ENCODE data around the gene EXOC6B.
"Not testable (repeated sequence)": the region's sequence is repeated elsewhere in the genome, so short reads cannot be mapped to it uniquely, and the experiment has no call there.

Gene EXOC6B

DNA sequence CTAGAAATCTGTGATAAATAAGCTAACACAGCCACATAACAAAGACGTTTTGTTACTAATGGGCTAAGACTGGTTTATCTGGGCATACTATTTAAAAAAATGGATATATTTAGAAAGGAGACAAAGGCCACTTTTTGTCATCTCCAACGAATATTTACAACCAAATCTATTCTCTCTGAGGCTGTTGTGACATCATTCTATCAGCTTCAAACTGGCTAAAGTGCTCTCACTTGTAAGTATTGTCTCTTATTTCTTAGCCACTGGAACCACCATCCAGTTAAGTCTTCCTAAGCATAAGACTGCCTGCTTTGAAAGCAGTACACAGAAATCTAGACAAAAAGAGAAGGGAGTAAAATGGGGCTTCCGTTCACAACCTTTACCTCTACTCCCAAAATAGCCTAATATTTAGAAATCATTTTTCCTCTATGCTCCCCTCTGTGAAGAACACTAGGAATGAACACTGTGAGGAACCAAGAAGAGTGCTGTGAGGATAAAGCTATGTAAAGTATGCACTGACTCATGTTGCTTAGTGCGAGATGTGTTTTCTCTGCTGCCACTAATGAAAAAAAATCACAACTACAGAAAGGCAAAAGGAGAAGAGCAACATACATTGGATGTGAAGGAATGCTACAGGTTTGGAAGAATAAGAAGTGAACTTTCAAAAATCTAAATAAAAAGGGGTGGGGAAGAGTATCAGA lies 264.1 kb downstream of the EXOC6B start:
- TF ChIP-seq, protein P1, sequence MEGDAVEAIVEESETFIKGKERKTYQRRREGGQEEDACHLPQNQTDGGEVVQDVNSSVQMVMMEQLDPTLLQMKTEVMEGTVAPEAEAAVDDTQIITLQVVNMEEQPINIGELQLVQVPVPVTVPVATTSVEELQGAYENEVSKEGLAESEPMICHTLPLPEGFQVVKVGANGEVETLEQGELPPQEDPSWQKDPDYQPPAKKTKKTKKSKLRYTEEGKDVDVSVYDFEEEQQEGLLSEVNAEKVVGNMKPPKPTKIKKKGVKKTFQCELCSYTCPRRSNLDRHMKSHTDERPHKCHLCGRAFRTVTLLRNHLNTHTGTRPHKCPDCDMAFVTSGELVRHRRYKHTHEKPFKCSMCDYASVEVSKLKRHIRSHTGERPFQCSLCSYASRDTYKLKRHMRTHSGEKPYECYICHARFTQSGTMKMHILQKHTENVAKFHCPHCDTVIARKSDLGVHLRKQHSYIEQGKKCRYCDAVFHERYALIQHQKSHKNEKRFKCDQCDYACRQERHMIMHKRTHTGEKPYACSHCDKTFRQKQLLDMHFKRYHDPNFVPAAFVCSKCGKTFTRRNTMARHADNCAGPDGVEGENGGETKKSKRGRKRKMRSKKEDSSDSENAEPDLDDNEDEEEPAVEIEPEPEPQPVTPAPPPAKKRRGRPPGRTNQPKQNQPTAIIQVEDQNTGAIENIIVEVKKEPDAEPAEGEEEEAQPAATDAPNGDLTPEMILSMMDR (IDR thresholded peaks at IDR 0.05; ENCODE audit: insufficient read depth, low read length, poor library complexity, severe bottlenecking), result no peak
- no peak for DNase-seq (ENCODE audit: extremely low read depth, insufficient read length)
- no peaks in the 10 kb centered on the region for H3K27me3 ChIP-seq (replicated peaks; ENCODE audit: control insufficient read depth, insufficient read depth, low read length)
- H3K4me3 ChIP-seq (replicated peaks; ENCODE audit: low read depth, low read length), result no peak overlapping the region
- no peaks in the 10 kb centered on the region for H3K36me3 ChIP-seq (ENCODE audit: control insufficient read depth, insufficient read depth, low read length)

DNA sequence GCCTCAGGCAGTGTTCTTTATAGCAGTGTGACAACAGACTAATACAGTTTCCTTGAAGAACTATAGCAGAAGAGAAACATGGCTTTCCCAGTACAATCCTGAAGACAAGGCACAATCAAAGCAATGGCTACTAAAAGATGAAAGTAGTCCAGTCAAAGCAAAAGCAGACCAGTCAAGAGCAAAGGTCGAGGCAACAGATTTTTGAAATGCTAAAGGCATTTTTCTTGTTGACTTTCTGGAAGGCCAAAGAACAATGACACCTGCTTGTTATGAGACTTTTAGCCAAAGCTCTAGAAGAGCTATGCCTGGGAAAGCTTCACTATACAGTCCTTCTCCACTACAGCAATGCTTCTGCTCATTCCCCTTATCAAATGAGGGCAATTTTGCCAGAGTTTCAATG lies 269.9 kb downstream of the EXOC6B start:
- H3K36me3 ChIP-seq (ENCODE audit: control insufficient read depth, insufficient read depth, low read length), result no peaks in the 10 kb centered on the region
- DNase-seq (ENCODE audit: extremely low read depth, insufficient read length), result no peak
- TF ChIP-seq, protein P1 (IDR thresholded peaks at IDR 0.05; ENCODE audit: insufficient read depth, low read length, poor library complexity, severe bottlenecking), result no peak
- no peak overlapping the region for H3K4me3 ChIP-seq (replicated peaks; ENCODE audit: low read depth, low read length)
- H3K27me3 ChIP-seq (replicated peaks; ENCODE audit: control insufficient read depth, insufficient read depth, low read length), result no peaks in the 10 kb centered on the region

DNA sequence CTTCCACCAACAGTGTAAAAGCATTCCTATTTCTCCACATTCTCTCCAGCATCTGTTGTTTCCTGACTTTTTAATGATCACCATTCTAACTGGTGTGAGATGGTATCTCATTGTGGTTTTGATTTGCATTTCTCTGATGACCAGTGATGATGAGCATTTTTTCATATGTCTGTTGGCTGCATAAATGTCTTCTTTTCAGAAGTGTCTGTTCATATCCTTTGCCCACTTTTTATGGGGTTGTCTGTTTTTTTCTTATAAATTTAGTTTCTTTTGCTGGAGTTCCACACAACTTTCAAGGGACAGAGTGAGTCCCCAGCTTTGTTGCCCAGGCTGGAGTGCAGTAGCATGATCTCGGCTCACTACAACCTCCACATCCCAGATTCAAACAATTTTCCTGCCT lies 270.5 kb downstream of the EXOC6B start:
- DNase-seq (ENCODE audit: extremely low read depth, insufficient read length); H3K27me3 ChIP-seq (replicated peaks; ENCODE audit: control insufficient read depth, insufficient read depth, low read length); H3K4me3 ChIP-seq (replicated peaks; ENCODE audit: low read depth, low read length); H3K36me3 ChIP-seq (ENCODE audit: control insufficient read depth, insufficient read depth, low read length): not testable (repeated sequence)

DNA sequence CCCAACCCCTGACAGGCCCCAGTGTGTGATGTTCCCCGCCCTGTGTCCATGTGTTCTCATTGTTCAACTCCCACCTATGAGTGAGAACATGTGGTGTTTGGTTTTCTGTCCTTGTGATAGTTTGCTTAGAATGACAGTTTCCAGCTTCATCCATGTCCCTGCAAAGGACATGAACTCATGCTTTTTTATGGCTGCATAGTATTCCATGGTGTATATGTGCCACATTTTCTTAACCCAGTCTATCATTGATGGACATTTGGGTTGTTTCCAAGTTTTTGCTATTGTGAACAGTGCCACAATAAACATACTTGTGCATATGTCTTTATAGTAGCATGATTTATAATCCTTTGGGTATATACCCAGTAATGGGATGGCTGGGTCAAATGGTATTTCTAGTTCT lies 270.9 kb downstream of the EXOC6B start:
- not testable (repeated sequence) for H3K27me3 ChIP-seq (replicated peaks; ENCODE audit: control insufficient read depth, insufficient read depth, low read length); H3K36me3 ChIP-seq (ENCODE audit: control insufficient read depth, insufficient read depth, low read length); DNase-seq (ENCODE audit: extremely low read depth, insufficient read length); H3K4me3 ChIP-seq (replicated peaks; ENCODE audit: low read depth, low read length)

DNA sequence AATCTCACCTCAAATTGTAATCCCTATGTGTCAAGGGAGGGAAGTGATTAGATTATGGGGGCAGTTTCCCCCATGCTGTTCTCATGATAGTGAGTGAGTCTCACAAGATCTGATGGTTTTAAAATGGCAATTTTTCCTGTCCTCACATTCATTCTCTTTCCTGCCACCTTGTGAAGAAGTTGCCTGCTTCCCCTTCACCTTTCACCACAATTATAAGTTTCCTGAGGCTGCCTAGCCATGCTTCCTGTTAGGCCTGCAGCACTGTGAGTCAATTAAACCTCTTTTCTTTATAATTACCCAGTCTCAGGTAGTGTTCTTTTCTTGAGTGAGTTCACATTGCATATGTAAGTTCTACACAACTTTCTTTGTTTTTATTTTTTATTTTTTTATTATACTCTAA lies 271.5 kb downstream of the EXOC6B start:
- Histone ChIP-seq H3K36me3 (ENCODE audit: control insufficient read depth, insufficient read depth, low read length) (no peaks in the 10 kb centered on the region), H3K4me3 (replicated peaks; ENCODE audit: low read depth, low read length) (no peak overlapping the region), H3K27me3 (replicated peaks; ENCODE audit: control insufficient read depth, insufficient read depth, low read length) (no peaks in the 10 kb centered on the region)
- TF ChIP-seq, protein P1 (IDR thresholded peaks at IDR 0.05; ENCODE audit: insufficient read depth, low read length, poor library complexity, severe bottlenecking), result no peak
- no peak for DNase-seq (ENCODE audit: extremely low read depth, insufficient read length)

DNA sequence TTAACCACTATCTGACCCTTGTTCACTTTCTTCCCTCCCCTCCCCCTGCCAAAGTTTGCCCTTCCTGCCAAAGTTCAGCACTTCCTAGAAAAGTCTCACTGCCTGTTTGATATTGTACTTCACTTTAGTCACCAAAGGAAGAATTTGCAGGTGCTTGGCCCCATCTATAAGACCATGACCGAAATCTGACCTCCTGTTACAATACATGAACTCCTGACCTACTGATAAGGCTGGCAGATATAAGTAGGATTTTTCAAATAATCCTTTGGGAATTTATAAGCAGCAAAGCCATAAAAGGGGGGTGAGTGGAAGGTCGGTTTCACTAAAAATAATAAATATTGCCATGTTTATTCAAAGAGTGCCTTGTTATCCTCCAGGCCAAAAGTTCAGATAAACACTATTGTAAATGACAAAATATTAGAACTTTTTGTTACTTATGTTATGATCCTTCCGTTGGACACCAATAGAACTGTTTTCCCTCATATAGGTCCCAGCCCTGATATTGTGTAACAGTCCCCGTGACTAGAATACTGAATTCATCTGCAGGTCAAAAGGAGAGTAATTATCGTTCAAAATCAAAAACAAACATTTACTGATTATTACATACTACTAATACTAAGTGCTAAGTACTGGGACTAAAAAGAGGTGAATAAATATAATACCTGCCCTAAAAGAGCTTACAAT lies 277.6 kb downstream of the EXOC6B start:
- Histone ChIP-seq H3K27me3 (replicated peaks; ENCODE audit: control insufficient read depth, insufficient read depth, low read length) (no peaks in the 10 kb centered on the region), H3K4me3 (replicated peaks; ENCODE audit: low read depth, low read length) (no peak overlapping the region), H3K36me3 (ENCODE audit: control insufficient read depth, insufficient read depth, low read length) (no peaks in the 10 kb centered on the region)
- TF ChIP-seq, protein P1 (IDR thresholded peaks at IDR 0.05; ENCODE audit: insufficient read depth, low read length, poor library complexity, severe bottlenecking), result no peak
- no peak for DNase-seq (ENCODE audit: extremely low read depth, insufficient read length)
